HG03060 (cell line): Measurements from ENCODE around the gene LILRA5.
"Not testable (repeated sequence)": the region's sequence is repeated elsewhere in the genome, so short reads cannot be mapped to it uniquely, and the experiment has no call there.

ENCODE experiments used
- ATAC-seq: cut with Tn5 transposase; IDR thresholded peaks from one replicate; pipeline ENCODE4 v1.9.1; 2021; ENCODE audit warnings: low read depth, moderate number of reproducible peaks; ENCODE audit not compliant: unreplicated experiment

Gene LILRA5

GRCh38 chr19:54335164-54335563 lies 22.2 kb upstream of the LILRA5 start:
- ATAC-seq, result no peak

- no peak for ATAC-seq
These were observed 20.8 kb upstream of the LILRA5 start for GRCh38 chr19:54333586-54334298.

DNA sequence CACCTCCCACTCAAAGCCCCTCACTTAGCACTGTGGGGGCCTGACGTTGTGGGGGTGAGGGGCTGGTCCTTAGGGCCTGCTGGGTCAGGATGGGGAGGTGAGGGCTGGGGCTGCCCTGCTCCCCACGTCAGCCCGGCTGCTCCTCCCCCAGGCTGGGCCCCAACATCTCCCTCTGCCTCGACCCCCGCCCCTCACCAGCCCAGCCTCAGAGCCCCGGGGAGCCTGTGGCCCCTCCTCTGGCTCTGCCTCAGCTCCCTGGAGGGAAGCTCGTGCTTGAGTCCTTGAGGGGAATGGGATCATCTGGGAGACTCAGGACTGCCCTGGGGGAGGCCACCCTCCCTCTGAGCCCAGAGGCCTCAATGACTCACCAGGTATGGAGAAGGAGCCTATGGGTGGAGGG lies 19.2 kb upstream of the LILRA5 start:
- no peak for ATAC-seq

- ATAC-seq, result no peak
These were observed 18.7 kb upstream of the LILRA5 start for GRCh38 chr19:54331626-54332025.

- no peak for ATAC-seq
These were observed 16.7 kb upstream of the LILRA5 start for GRCh38 chr19:54329476-54330165.

DNA sequence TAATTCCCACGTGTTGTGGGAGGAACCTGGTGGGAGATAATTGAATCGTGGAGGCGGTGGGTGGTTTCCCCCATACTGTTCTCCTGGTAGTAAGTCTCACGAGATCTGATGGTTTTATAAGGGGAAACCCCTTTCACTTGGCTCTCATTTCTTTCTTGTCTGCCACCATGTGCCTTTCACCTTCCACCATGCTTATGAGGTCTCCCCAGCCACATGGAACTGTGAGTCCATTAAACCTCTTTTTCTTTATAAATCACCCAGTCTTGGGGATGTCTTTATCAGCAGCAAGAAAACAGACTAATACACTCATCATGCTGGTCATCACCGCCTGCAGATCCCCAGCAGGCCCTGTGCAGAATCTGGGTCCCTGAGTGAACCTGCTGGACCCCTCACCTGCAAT lies 15.8 kb upstream of the LILRA5 start:
- ATAC-seq, result not testable (repeated sequence)

GRCh38 chr19:54325631-54326030 lies 12.7 kb upstream of the LILRA5 start:
- ATAC-seq, result no peak

- no peak for ATAC-seq
These were observed 12.2 kb upstream of the LILRA5 start for GRCh38 chr19:54325194-54325621.

- no peak for ATAC-seq
These were observed 11.1 kb upstream of the LILRA5 start for GRCh38 chr19:54324071-54324470.

DNA sequence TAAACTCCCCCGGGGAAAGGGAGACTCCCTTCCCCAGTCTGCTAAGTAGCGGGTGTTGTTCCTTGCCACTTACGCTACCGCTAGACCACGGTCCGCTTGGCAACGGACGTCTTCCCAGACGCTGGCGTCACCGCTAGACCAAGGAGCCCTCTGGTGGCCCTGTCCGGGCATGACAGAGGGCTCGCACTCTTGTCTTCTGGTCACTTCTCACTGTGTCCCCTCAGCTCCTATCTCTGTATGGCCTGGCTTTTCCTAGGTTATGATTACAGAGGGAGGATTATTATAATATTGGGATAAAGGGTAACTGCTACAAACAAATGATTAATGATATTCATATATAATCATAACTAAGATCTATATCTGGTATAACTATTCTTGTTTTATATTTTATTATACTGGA lies 10.0 kb upstream of the LILRA5 start:
- ATAC-seq, result not testable (repeated sequence)

GRCh38 chr19:54322295-54322694 lies 9.3 kb upstream of the LILRA5 start:
- ATAC-seq, result not testable (repeated sequence)

DNA sequence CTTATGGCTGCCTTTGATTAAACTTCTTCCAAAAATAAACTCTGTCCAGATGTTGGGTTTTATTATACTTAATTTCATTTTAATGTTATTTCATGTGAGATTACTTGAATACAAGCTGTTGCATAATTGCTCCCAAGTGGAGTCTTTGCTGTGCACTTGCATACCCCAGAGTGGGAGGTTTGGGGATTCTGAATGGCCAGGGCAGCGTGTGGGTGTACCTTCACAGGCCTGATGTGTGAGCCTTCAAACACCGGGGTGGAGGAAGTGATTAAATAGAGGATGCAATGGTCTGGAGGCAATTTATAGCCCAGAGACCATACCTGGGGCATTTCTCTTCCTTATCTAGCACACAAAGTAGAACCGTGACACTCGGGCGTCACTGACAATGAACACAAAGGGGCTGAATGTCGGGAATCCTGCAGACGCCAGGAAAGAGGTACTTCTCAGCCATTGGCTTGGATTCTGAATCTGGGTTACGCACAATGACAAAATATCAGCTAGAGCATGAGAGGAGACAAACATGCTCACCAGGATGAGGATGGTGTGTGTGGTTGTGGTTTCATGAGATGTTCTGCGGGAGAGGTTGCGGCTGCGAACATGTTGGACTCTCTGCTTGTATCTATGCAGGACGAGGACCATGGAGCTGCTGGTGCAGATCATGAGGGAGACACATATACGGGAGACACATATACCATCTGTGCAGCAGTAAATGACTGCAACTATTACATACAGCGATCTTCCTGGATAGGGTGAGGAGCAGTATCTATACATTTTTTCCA lies 7.1 kb upstream of the LILRA5 start:
- ATAC-seq, result no peak

GRCh38 chr19:54319049-54319448 lies 6.1 kb upstream of the LILRA5 start:
- ATAC-seq, result no peak

GRCh38 chr19:54317965-54318240 lies 4.9 kb upstream of the LILRA5 start:
- ATAC-seq, result no peak

DNA sequence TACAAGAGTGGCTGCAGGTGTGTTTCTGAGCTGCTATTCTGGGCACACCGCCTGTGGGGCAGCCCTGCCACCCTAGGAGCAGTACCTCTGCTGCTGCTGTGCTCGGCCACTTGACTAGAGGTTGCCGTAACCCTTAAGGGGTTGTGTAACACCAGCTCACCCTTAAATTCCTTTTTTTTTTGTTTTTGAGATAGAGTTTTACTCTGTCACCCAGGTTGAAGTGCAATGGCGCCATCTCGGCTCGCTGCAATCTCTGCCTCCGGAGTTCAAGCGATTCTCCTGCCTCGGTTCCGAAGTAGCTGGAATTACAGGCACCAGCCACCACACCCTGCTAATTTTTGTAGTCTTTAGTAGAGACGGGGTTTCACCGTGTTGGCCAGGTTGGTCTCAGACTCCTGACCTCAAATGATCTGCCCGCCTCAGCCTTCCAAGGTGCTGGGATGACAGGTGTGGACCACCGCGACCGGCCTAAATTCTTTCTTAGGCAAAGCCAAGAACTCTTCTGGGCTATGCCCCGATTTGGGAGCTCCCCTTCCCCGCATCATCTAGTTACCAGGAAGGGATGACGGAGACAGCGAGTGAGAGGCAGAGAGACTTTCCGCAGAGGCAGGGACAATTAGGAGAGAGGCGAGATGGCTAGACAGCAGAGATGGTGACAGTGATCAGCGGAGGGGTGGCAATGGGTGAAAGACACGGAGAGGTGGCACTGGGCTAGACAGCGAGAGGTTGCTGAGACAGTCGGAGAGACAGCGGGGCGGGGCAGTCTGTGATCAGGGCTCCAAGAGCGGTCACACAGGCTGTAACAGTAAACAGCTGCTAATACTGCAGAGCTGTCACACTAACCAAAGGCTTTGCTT lies 4.4 kb upstream of the LILRA5 start:
- ATAC-seq, result no peak

- no peak for ATAC-seq
These were observed 3.8 kb upstream of the LILRA5 start for GRCh38 chr19:54316746-54317107.

DNA sequence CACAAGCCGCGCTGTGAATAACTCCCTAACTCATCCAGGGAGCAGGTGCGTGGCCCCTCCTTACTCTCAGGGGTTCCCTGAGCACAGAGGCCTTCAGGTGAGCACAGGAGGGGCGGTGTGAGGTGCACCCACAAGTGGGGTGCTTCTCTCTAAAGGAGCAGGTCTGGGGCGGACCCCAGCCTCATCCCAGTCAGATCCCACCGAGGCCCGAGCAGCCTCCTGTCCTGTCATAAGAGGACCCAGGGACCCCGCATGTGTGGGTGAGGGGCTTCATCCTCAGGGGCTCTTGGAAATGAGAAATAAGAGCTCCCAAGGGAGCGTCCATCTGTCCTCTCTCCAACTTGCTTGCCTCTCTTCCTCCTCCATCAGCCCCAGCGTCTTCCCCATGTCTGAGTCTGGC lies 3.0 kb upstream of the LILRA5 start:
- ATAC-seq, result no peak

DNA sequence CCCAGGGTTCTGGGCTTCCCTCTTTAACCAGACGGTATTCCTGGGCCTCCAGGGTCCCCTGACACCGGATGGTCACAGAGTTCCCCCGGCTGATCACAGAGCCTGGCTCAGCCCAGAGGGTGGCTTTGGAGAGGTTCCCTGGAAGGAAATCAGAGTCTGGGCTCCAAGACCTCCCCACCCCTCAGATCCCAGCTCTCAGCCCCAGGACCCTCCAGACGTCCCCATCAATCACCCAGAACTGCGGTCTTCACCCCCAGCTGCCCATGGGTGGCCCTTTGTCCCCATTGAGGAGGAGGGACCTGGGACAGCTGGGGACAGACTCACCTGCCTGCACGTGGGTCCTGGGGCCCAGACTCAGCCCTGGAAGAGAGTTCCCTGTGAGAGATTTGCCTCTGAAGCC lies 955 bp downstream of the LILRA5 start:
- ATAC-seq, result no peak

GRCh38 chr19:54311486-54311885 lies 1.5 kb downstream of the LILRA5 start:
- no peak for ATAC-seq

GRCh38 chr19:54310543-54310942 lies 2.4 kb downstream of the LILRA5 start:
- no peak for ATAC-seq

DNA sequence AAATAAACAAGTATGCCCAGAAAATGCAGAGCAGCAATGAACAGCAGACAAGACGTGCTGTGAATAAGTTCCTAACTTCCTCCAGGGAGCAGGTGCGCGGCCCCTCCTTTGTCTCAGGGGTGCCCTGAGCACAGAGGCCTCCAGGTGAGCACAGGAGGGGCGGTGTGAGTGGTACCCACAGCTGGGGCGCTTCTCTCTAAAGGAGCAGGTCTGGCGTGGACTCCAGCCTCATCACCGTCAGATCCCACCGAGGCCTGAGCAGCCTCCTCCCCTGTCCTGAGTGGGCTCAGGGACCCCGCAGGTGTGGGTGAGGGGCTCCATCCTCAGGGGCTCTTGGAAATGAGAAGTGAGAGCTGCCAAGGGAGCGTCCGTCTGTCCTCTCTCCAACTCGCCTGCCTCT lies 3.2 kb downstream of the LILRA5 start:
- ATAC-seq, result no peak
